ENCODE results near the gene ARF1. TPM values are rescaled to one million over a fixed set of nuclear protein-coding genes. Genes with fewer than 3 reads are reported as not detected.

The ARF1 gene
- total and polyA plus RNA-seq, 10 of the 15 experiments (the other 5 are each of a cell fraction or from before 2014, with no cell fraction given): 48.4 to 508 (median 283) TPM

GRCh38 chr1:228101994-228102790 lies 19.7 kb downstream of the ARF1 start:
- Histone ChIP-seq H3K9ac (ENCODE audit: control insufficient read depth, insufficient read depth, low read length) (peak overlapping the region; percentile 75; the same call in 1 of the 2 replicates), H3K4me1 (ENCODE audit: control insufficient read depth, insufficient read depth, low read length) (peaks cover 10% of the 10 kb centered on the region), H3K9me3 (replicated peaks; ENCODE audit: control insufficient read depth, insufficient read depth, low read length) (no peaks in the 10 kb centered on the region), H3K27me3 (replicated peaks in 1 of 2; ENCODE audit: control insufficient read depth in 2 of 2, insufficient read depth in 2 of 2, low read length in 1 of 2) (no peaks in the 10 kb centered on the region), H3K4me2 (ENCODE audit: control insufficient read depth, insufficient read depth) (peak overlapping the region; percentile 66), H2AFZ (ENCODE audit: control insufficient read depth, low read depth, low read length) (peak overlapping the region; percentile 44), H3K36me3 (ENCODE audit: control insufficient read depth in 2 of 2, insufficient read depth in 2 of 2, low read length in 1 of 2) (peaks cover 7 to 32% of the 10 kb centered on the region in 2 experiments; a peak in 3 of 4 replicates), H3K27ac (ENCODE audit: control insufficient read depth, insufficient read depth) (peak overlapping the region; percentile 24; the same call in 1 of the 2 replicates), H3K4me3 (peak overlapping the region; percentile 87), H4K20me1 (ENCODE audit: control insufficient read depth, insufficient read depth) (no peaks in the 10 kb centered on the region), H3K79me2 (ENCODE audit: control insufficient read depth, insufficient read depth, low read length) (peaks cover 15% of the 10 kb centered on the region)
- intact Hi-C loops (cut with micrococcal nuclease; ENCODE audit: unreplicated experiment): loop anchor here (2.0 kb wide), 1 partner anchor 17 kb away; no protein-coding TSS in a partner anchor
- FAIRE-seq (no peak), ATAC-seq (peak; percentile 62), DNase-seq (ENCODE audit: low read depth, low spot score) (no peak)
- POLR2A ChIA-PET: interaction anchor here (1.2 kb wide), 1 partner anchor 15 kb away, joined by 5 read pairs; no protein-coding TSS in a partner anchor
- no TSS peak for BruUV-seq (replicated peaks)
- RAD21 ChIA-PET (ENCODE audit: unreplicated experiment): interaction anchor here (0.6 to 1.2 kb wide), 6 partner anchors 11 to 104 kb away, joined by 3 to 4 read pairs (median 3); no protein-coding TSS in a partner anchor
- 2% methylated on average over 55 of the region's 73 CpGs for WGBS (ENCODE audit: insufficient coverage, insufficient replicate concordance, low lambda C conversion rate, missing lambda C conversion rate)
- CTCF ChIA-PET: interaction anchor here (0.8 to 1.0 kb wide), 2 partner anchors 18 to 103 kb away, joined by 3 to 5 read pairs; no protein-coding TSS in a partner anchor
- SMC1A ChIA-PET (ENCODE audit: uncharacterized antibody, unreplicated experiment): no interaction called here
- TF ChIP-seq CTCF (IDR thresholded peaks at IDR 0.05 in 2 of 3, conservative IDR thresholded peaks at IDR 0.05 in 1 of 3; ENCODE audit: control insufficient read depth in 2 of 3, extremely low read depth in 1 of 3, insufficient read depth in 1 of 3, low read depth in 3 of 3, low read length in 3 of 3) (peak; percentile 19 to 40 (median 38); a peak in 4 of 6 replicates), MXI1 (IDR thresholded peaks at IDR 0.05; ENCODE audit: low read depth, low read length) (peak; percentile 31; the same call in 1 of the 2 replicates), SIN3A (IDR thresholded peaks at IDR 0.05; ENCODE audit: low read depth, low read length) (0 out of 2 replicates have a peak, but pooled peaks have one; percentile 30), ZNF217 (IDR thresholded peaks at IDR 0.05) (no peak), RUNX3 (IDR thresholded peaks at IDR 0.05; ENCODE audit: low read length) (peak; percentile 33; the same call in 1 of the 2 replicates), ZNF384 (IDR thresholded peaks at IDR 0.05; ENCODE audit: borderline replicate concordance, low read depth, low read length) (no peak), LARP7 (IDR thresholded peaks at IDR 0.05) (peak; percentile 31; the same call in 1 of the 2 replicates)
- in situ Hi-C loops (cut with MboI): no loop called here

All from GM12878 (cell line).